CD4-positive, CD25-positive, alpha-beta regulatory T cell (primary cell): ENCODE measurements around the gene CHPF. TPM values are rescaled to one million over a fixed set of nuclear protein-coding genes. Genes with fewer than 3 reads are reported as not detected.
A peak's percentile ranks its signal among the peaks of the same experiment; 100 is the strongest.

ENCODE experiments used
- ATAC-seq, 2 donors: fragments of 150-1000 bp; cut with Tn5 transposase; one replicate each; pipeline ENCODE4 v1.10.0; 2021; ENCODE audit warnings: low read depth in 2 of 2, moderate number of reproducible peaks in 2 of 2, moderate library complexity in 1 of 2
- DNase-seq, 3 donors: peaks; one replicate each; pipeline versions ENCODE4 v3.0.0 to v3.0.0-alpha.2; 2012 to 2022; ENCODE audit warnings: mixed read lengths in 1 of 3
- H3K27ac ChIP-seq: one replicate; pipeline ENCODE4 v1.7.0; 2013; ENCODE audit warnings: mild to moderate bottlenecking, low read length; ENCODE audit not compliant: insufficient read depth, poor library complexity, severe bottlenecking
- H3K27me3 ChIP-seq: one replicate; pipeline ENCODE4 v1.7.0; 2013; ENCODE audit warnings: low read length; ENCODE audit not compliant: control insufficient read depth, insufficient read depth
- H3K36me3 ChIP-seq: one replicate; pipeline ENCODE4 v1.7.0; 2013; ENCODE audit warnings: mild to moderate bottlenecking, low read length, moderate library complexity; ENCODE audit not compliant: control insufficient read depth, insufficient read depth
- H3K4me1 ChIP-seq: 2 replicates; pipeline ENCODE4 v1.7.0; 2013; ENCODE audit warnings: mild to moderate bottlenecking, low read length; ENCODE audit not compliant: insufficient read depth, control insufficient read depth, poor library complexity, severe bottlenecking
- H3K4me3 ChIP-seq: one replicate; pipeline ENCODE4 v1.7.0; 2013; ENCODE audit warnings: low read depth, mild to moderate bottlenecking, low read length, moderate library complexity
- H3K9me3 ChIP-seq, 2 experiments: 1 replicate in 1 of 2; 2 replicates in 1 of 2; pipeline ENCODE4 v1.7.0; 2013; ENCODE audit warnings: low read length in 2 of 2, mild to moderate bottlenecking in 1 of 2, moderate library complexity in 1 of 2; ENCODE audit not compliant: control insufficient read depth in 2 of 2
- H3K27ac Mint-ChIP-seq, 3 donors: one replicate each; pipeline ENCODE4 v1.8.0; 2020 to 2022; ENCODE audit warnings: mild to moderate bottlenecking in 3 of 3, mixed read lengths in 3 of 3, moderate library complexity in 2 of 3
- H3K27me3 Mint-ChIP-seq: one replicate; pipeline ENCODE4 v1.8.0; 2022; ENCODE audit warnings: mild to moderate bottlenecking, mixed read lengths
- H3K36me3 Mint-ChIP-seq: one replicate; pipeline ENCODE4 v1.8.0; 2020; ENCODE audit warnings: mixed read lengths
- H3K4me1 Mint-ChIP-seq, 4 donors: one replicate each; pipeline ENCODE4 v1.8.0; 2020 to 2022; ENCODE audit warnings: mixed read lengths in 4 of 4, mild to moderate bottlenecking in 1 of 4
- H3K4me3 Mint-ChIP-seq, 4 donors: one replicate each; pipeline ENCODE4 v1.8.0; 2020 to 2022; ENCODE audit warnings: mild to moderate bottlenecking in 4 of 4, mixed read lengths in 4 of 4, moderate library complexity in 3 of 4
- H3K9me3 Mint-ChIP-seq, 7 donors: one replicate each; pipeline ENCODE4 v1.8.0; 2020 to 2022; ENCODE audit warnings: mixed read lengths in 7 of 7, mild to moderate bottlenecking in 3 of 7, moderate library complexity in 2 of 7
- polyA plus RNA-seq, 4 donors: library from polyadenylated mRNA; unstranded; fragments of 300-500 nt; fragmentation: Illumina TruSeq; gene quantifications; one replicate each; pipeline ENCODE4 v1.2.3, GENCODE V29; 2021
- total RNA-seq: library from RNA; stranded (reverse); gene quantifications from one replicate; pipeline ENCODE4 v1.2.3, GENCODE V29; 2022

The CHPF gene
- total and polyA plus RNA-seq, 5 donors from 2014 or later, result 3.0 to 6.6 (median 4.5) TPM

- Histone ChIP-seq H3K27ac (no peak overlapping the region), H3K27me3 (no peaks in the 10 kb centered on the region), H3K36me3 (no peaks in the 10 kb centered on the region), H3K9me3 (no peaks in the 10 kb centered on the region), H3K4me1 (no peaks in the 10 kb centered on the region), H3K4me3 (no peak overlapping the region)
- Mint-ChIP-seq H3K36me3 (no peaks in the 10 kb centered on the region), H3K27me3 (peaks cover 11% of the 10 kb centered on the region), H3K4me1 (no peaks in the 10 kb centered on the region), H3K27ac (no peak overlapping the region), H3K4me3 (no peak overlapping the region), H3K9me3 (no peaks in the 10 kb centered on the region)
- no peak for DNase-seq
- no peak for ATAC-seq
Measured at GRCh38 chr2:219559156-219559915, 15.7 kb upstream of the CHPF start.

- Mint-ChIP-seq H3K27me3 (peaks cover 16% of the 10 kb centered on the region), H3K27ac (no peak overlapping the region), H3K36me3 (no peaks in the 10 kb centered on the region), H3K9me3 (no peaks in the 10 kb centered on the region), H3K4me3 (no peak overlapping the region), H3K4me1 (peaks cover 0 to 9% (median 0%) of the 10 kb centered on the region in 4 donors)
- H3K27me3 ChIP-seq, result peaks cover 7% of the 10 kb centered on the region
- ATAC-seq, result no peak
- no peaks in the 10 kb centered on the region for H3K4me1 ChIP-seq
- no peak overlapping the region for H3K4me3 ChIP-seq
- no peaks in the 10 kb centered on the region for H3K36me3 ChIP-seq
- no peaks in the 10 kb centered on the region for H3K9me3 ChIP-seq
- H3K27ac ChIP-seq, result no peak overlapping the region
- no peak for DNase-seq
Measured at GRCh38 chr2:219557791-219558785, 14.5 kb upstream of the CHPF start.

- no peak for DNase-seq
- no peaks in the 10 kb centered on the region for H3K36me3 ChIP-seq
- no peak overlapping the region for H3K4me3 Mint-ChIP-seq
Measured at GRCh38 chr2:219557320-219557719, 13.7 kb upstream of the CHPF start.

GRCh38 chr2:219556413-219556812, 12.8 kb upstream of the CHPF start:
- Mint-ChIP-seq H3K9me3 (no peaks in the 10 kb centered on the region), H3K4me1 (peaks cover 0 to 15% (median 2%) of the 10 kb centered on the region in 4 donors), H3K4me3 (no peak overlapping the region), H3K27me3 (peaks cover 27% of the 10 kb centered on the region), H3K36me3 (no peaks in the 10 kb centered on the region), H3K27ac (no peak overlapping the region)
- no peak for ATAC-seq
- H3K27me3 ChIP-seq, result peaks cover 11% of the 10 kb centered on the region
- H3K36me3 ChIP-seq, result no peaks in the 10 kb centered on the region
- H3K4me3 ChIP-seq, result no peak overlapping the region
- H3K27ac ChIP-seq, result no peak overlapping the region
- no peaks in the 10 kb centered on the region for H3K9me3 ChIP-seq
- H3K4me1 ChIP-seq, result peaks cover 16% of the 10 kb centered on the region
- no peak for DNase-seq

More at GRCh38 chr2:219557320-219557719, 13.7 kb upstream of the CHPF start:
- no peak overlapping the region for H3K27ac ChIP-seq
- ATAC-seq, result no peak
- H3K4me1 ChIP-seq, result peaks cover 7% of the 10 kb centered on the region
- no peaks in the 10 kb centered on the region for H3K9me3 Mint-ChIP-seq
- H3K4me1 Mint-ChIP-seq, result peaks cover 0 to 10% (median 0%) of the 10 kb centered on the region in 4 donors
- no peak overlapping the region for H3K27ac Mint-ChIP-seq
- no peak overlapping the region for H3K4me3 ChIP-seq
- H3K27me3 ChIP-seq, result peaks cover 9% of the 10 kb centered on the region
- no peaks in the 10 kb centered on the region for H3K36me3 Mint-ChIP-seq
- no peaks in the 10 kb centered on the region for H3K9me3 ChIP-seq
- peaks cover 19% of the 10 kb centered on the region for H3K27me3 Mint-ChIP-seq

GRCh38 chr2:219555956-219556355, 12.3 kb upstream of the CHPF start:
- Histone ChIP-seq H3K27ac (no peak overlapping the region), H3K9me3 (no peaks in the 10 kb centered on the region), H3K4me3 (no peak overlapping the region), H3K4me1 (peaks cover 18% of the 10 kb centered on the region), H3K36me3 (no peaks in the 10 kb centered on the region), H3K27me3 (peaks cover 11% of the 10 kb centered on the region)
- Mint-ChIP-seq H3K9me3 (no peaks in the 10 kb centered on the region), H3K36me3 (no peaks in the 10 kb centered on the region), H3K4me1 (peaks cover 0 to 16% (median 2%) of the 10 kb centered on the region in 4 donors), H3K4me3 (no peak overlapping the region), H3K27me3 (peaks cover 29% of the 10 kb centered on the region), H3K27ac (no peak overlapping the region)
- DNase-seq, result no peak
- no peak for ATAC-seq

DNA sequence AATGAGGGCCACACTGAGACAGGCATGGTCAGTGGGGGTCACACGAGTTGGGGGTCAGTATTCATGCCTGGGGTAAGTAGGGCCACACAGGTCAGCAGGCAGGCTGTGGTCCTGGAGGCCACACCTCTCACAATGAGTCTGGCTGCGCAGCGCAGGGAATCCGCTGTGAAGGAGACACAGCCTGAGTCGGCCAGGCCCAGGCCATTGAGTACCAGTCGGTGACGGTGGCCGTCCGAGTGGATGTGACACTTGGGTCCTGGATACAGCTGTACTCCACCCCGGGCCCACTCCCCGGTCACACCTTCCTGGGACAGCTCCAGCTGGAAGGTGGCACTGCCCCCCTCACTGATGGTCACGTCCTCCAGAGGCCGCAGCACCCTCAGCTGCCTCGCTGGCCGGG, 10.7 kb upstream of the CHPF start:
- Mint-ChIP-seq H3K4me1 (peaks cover 0 to 18% (median 2%) of the 10 kb centered on the region in 4 donors), H3K4me3 (no peak overlapping the region), H3K27me3 (peaks cover 36% of the 10 kb centered on the region), H3K9me3 (peaks cover 0 to 1% (median 0%) of the 10 kb centered on the region in 7 donors), H3K36me3 (no peaks in the 10 kb centered on the region), H3K27ac (no peak overlapping the region)
- H3K9me3 ChIP-seq, result no peaks in the 10 kb centered on the region
- no peak overlapping the region for H3K27ac ChIP-seq
- H3K4me3 ChIP-seq, result no peak overlapping the region
- DNase-seq, result no peak
- H3K36me3 ChIP-seq, result no peaks in the 10 kb centered on the region
- H3K27me3 ChIP-seq, result peaks cover 13% of the 10 kb centered on the region
- H3K4me1 ChIP-seq, result peaks cover 18% of the 10 kb centered on the region
- ATAC-seq, result no peak

GRCh38 chr2:219553463-219553963, 9.9 kb upstream of the CHPF start:
- peaks cover 18% of the 10 kb centered on the region for H3K4me1 ChIP-seq
- no peak overlapping the region for H3K27ac ChIP-seq
- DNase-seq, result no peak
- Mint-ChIP-seq H3K4me1 (peaks cover 0 to 18% (median 2%) of the 10 kb centered on the region in 4 donors), H3K27ac (no peak overlapping the region), H3K4me3 (peak overlapping the region in 3 of 4 donors; percentile 65 to 84 (median 66)), H3K36me3 (no peaks in the 10 kb centered on the region), H3K27me3 (peaks cover 43% of the 10 kb centered on the region), H3K9me3 (peaks cover 0 to 4% (median 0%) of the 10 kb centered on the region in 7 donors)
- H3K36me3 ChIP-seq, result no peaks in the 10 kb centered on the region
- no peak for ATAC-seq
- no peak overlapping the region for H3K4me3 ChIP-seq
- peaks cover 13% of the 10 kb centered on the region for H3K27me3 ChIP-seq
- H3K9me3 ChIP-seq, result no peaks in the 10 kb centered on the region
